ENCODE results near the gene OS9. TPM values are rescaled to one million over a fixed set of nuclear protein-coding genes. Genes with fewer than 3 reads are reported as not detected.

Gene OS9
- total and polyA plus RNA-seq, 2 of the 4 experiments (the other 2 are of a cell fraction): 159 to 272 TPM

DNA sequence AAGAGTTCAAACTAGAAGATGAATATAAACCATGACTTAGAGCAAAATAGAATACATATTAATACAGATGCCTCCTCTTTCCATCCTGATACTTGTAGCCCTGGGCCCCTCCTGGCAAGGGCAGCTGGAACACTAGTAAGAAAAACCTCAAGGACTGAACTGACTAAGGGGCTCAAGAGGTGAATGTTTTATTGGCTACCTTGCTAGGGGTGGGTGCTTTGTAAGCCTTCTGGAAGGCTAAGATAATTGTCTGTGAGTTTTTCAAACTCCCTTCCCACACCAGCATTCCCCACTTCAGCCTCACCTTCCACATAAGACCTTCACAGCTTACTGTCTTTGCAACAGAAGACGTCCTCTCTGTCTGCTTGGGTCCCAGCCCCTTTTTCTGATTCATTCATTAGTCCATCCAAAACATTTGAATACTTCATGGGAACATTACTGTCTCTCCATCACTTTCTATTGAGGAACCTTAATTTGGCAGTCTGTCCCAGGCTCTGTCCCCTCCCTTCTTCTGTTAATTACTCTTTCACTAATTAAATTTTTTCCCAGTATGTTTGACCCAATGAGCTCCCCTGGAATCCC is 59.9 kb downstream of the OS9 start:
- H3K36me3 ChIP-seq (ENCODE audit: control insufficient read depth, insufficient read depth, low read length): peaks cover 22% of the 10 kb centered on the region
- no peak overlapping the region for H2AK5ac ChIP-seq (ENCODE audit: low read depth, low read length)
- CTCF ChIA-PET: no interaction called here
- POLR2A ChIA-PET (ENCODE audit: unreplicated experiment): no interaction called here
- H2BK5ac ChIP-seq (ENCODE audit: low read depth, low read length, poor library complexity, severe bottlenecking): no peak overlapping the region
- dilution Hi-C loops (cut with HindIII; ENCODE audit: low sequenced_read_pairs, unreplicated experiment): no loop called here
- TF ChIP-seq RFX5 (IDR thresholded peaks at IDR 0.05; ENCODE audit: low read depth, low read length): no peak
- no peak for TF ChIP-seq SMC3 (IDR thresholded peaks at IDR 0.05; ENCODE audit: low read depth, low read length)
- no peak for TF ChIP-seq POLR2A (IDR thresholded peaks at IDR 0.05; ENCODE audit: low read depth, low read length)
- TF ChIP-seq FOS (IDR thresholded peaks at IDR 0.05; ENCODE audit: low read depth, low read length): no peak
- TF ChIP-seq, protein P1, sequence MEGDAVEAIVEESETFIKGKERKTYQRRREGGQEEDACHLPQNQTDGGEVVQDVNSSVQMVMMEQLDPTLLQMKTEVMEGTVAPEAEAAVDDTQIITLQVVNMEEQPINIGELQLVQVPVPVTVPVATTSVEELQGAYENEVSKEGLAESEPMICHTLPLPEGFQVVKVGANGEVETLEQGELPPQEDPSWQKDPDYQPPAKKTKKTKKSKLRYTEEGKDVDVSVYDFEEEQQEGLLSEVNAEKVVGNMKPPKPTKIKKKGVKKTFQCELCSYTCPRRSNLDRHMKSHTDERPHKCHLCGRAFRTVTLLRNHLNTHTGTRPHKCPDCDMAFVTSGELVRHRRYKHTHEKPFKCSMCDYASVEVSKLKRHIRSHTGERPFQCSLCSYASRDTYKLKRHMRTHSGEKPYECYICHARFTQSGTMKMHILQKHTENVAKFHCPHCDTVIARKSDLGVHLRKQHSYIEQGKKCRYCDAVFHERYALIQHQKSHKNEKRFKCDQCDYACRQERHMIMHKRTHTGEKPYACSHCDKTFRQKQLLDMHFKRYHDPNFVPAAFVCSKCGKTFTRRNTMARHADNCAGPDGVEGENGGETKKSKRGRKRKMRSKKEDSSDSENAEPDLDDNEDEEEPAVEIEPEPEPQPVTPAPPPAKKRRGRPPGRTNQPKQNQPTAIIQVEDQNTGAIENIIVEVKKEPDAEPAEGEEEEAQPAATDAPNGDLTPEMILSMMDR (conservative IDR thresholded peaks at IDR 0.05; ENCODE audit: low read depth, low read length): no peak
- no peak for TF ChIP-seq RCOR1 (IDR thresholded peaks at IDR 0.05; ENCODE audit: insufficient replicate concordance, low read length)
- no peak for TF ChIP-seq CEBPB (IDR thresholded peaks at IDR 0.05; ENCODE audit: low read depth, low read length)
- no peak for TF ChIP-seq RAD21 (IDR thresholded peaks at IDR 0.05; ENCODE audit: low read length)
- no peak for TF ChIP-seq MAZ (IDR thresholded peaks at IDR 0.05; ENCODE audit: borderline replicate concordance, low read depth, low read length)
- TF ChIP-seq BHLHE40 (IDR thresholded peaks at IDR 0.05; ENCODE audit: low read depth, low read length): no peak
- TF ChIP-seq, protein P2, sequence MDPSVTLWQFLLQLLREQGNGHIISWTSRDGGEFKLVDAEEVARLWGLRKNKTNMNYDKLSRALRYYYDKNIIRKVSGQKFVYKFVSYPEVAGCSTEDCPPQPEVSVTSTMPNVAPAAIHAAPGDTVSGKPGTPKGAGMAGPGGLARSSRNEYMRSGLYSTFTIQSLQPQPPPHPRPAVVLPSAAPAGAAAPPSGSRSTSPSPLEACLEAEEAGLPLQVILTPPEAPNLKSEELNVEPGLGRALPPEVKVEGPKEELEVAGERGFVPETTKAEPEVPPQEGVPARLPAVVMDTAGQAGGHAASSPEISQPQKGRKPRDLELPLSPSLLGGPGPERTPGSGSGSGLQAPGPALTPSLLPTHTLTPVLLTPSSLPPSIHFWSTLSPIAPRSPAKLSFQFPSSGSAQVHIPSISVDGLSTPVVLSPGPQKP (IDR thresholded peaks at IDR 0.05; ENCODE audit: borderline replicate concordance, low read depth, low read length): no peak
- TF ChIP-seq, protein P3, sequence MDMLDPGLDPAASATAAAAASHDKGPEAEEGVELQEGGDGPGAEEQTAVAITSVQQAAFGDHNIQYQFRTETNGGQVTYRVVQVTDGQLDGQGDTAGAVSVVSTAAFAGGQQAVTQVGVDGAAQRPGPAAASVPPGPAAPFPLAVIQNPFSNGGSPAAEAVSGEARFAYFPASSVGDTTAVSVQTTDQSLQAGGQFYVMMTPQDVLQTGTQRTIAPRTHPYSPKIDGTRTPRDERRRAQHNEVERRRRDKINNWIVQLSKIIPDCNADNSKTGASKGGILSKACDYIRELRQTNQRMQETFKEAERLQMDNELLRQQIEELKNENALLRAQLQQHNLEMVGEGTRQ (IDR thresholded peaks at IDR 0.05; ENCODE audit: low read depth, low read length): no peak
- TF ChIP-seq MXI1 (IDR thresholded peaks at IDR 0.05; ENCODE audit: borderline replicate concordance, low read depth, low read length): no peak
- no peak for TF ChIP-seq MAFK (IDR thresholded peaks at IDR 0.05; ENCODE audit: low read depth, low read length)
- no peak for TF ChIP-seq NFE2L2 (IDR thresholded peaks at IDR 0.05; ENCODE audit: low read depth, low read length)
- H2BK120ac ChIP-seq (ENCODE audit: low read depth, low read length): no peak overlapping the region
- peaks cover 7% of the 10 kb centered on the region; the same call in 1 of the 2 replicates for H4K20me1 ChIP-seq (ENCODE audit: insufficient read depth, low read length)
- H3K56ac ChIP-seq (ENCODE audit: extremely low read depth, insufficient read depth, low read length): no peak overlapping the region
- no peak overlapping the region for H3K4ac ChIP-seq (ENCODE audit: low read depth, low read length)
- intact Hi-C loops (cut with micrococcal nuclease): no loop called here
- H3K18ac ChIP-seq (ENCODE audit: low read depth, low read length): no peak overlapping the region
- no peak overlapping the region for H4K91ac ChIP-seq (ENCODE audit: insufficient read depth, low read depth, low read length)
- no TSS peak for BruUV-seq (replicated peaks)
- ATAC-seq (ENCODE audit: low read depth) (no peak), DNase-seq (no peak)
- H3K9me1 ChIP-seq (ENCODE audit: insufficient read depth, low read length): peaks cover 15% of the 10 kb centered on the region
- H4K8ac ChIP-seq (ENCODE audit: low read depth in 2 of 2, low read length in 2 of 2): no peak overlapping the region
- 23% methylated on average over 1 of the region's 1 CpG; no CpG with 5 or more reads in 1 of the 2 experiments for WGBS, 2 experiments (ENCODE audit: extremely low coverage in 2 of 2, insufficient read length in 1 of 2)
- H2BK15ac ChIP-seq (ENCODE audit: low read depth, low read length): no peak overlapping the region
- H3K9me3 ChIP-seq (ENCODE audit: control insufficient read depth, insufficient read depth, low read length): no peaks in the 10 kb centered on the region
- H3K23ac ChIP-seq (ENCODE audit: low read depth, low read length): no peak overlapping the region; the same call in 1 of the 2 replicates
- no peak overlapping the region for H3K9ac ChIP-seq (ENCODE audit: low read depth, low read length)
- H2AK9ac ChIP-seq (replicated peaks; ENCODE audit: low read depth, low read length, poor library complexity): no peak overlapping the region
- H3K79me1 ChIP-seq (ENCODE audit: low read depth in 1 of 2, low read length in 2 of 2): peaks cover 16 to 36% of the 10 kb centered on the region in 2 experiments; a peak in 3 of 4 replicates
- no peak overlapping the region for H3K4me3 ChIP-seq (ENCODE audit: insufficient read depth, low read depth, low read length)
- H4K5ac ChIP-seq (ENCODE audit: low read depth, low read length): no peak overlapping the region
- peaks cover 7% of the 10 kb centered on the region for H3K4me1 ChIP-seq (ENCODE audit: control insufficient read depth, insufficient read depth, low read length)
- H3K14ac ChIP-seq (replicated peaks; ENCODE audit: low read depth, low read length): no peak overlapping the region
- no peak overlapping the region for H2AFZ ChIP-seq (replicated peaks; ENCODE audit: low read length, poor library complexity)
- no peak overlapping the region for H3K4me2 ChIP-seq (ENCODE audit: low read depth, low read length)
- no peak overlapping the region for H2BK20ac ChIP-seq (ENCODE audit: low read depth, low read length)
- in situ Hi-C loops (cut with MboI; ENCODE audit: low sequenced_read_pairs): no loop called here
- H3K27ac ChIP-seq (ENCODE audit: insufficient read depth, low read length): no peak overlapping the region
- H3K27me3 ChIP-seq (ENCODE audit: control insufficient read depth, insufficient read depth, low read length): peaks cover 10% of the 10 kb centered on the region

Data from IMR-90 (cell line).